Measurements from ENCODE around the gene FSTL4. TPM values are rescaled to one million over a fixed set of nuclear protein-coding genes. Genes with fewer than 3 reads are reported as not detected.

Gene FSTL4
- total RNA-seq, 2 donors from 2014 or later, result 4.5 to 10.1 TPM

- WGBS, result 93% methylated on average over 2 of the region's 2 CpGs
- Histone ChIP-seq H3K4me1 (replicated peaks) (peaks cover 8% of the 10 kb centered on the region), H3K36me3 (no peaks in the 10 kb centered on the region), H3K9me3 (no peaks in the 10 kb centered on the region), H3K4me3 (no peak overlapping the region), H3K27ac (no peak overlapping the region), H3K27me3 (replicated peaks; ENCODE audit: insufficient read depth) (no peaks in the 10 kb centered on the region)
- DNase-seq (ENCODE audit: low spot score), result no peak
- TF ChIP-seq POLR2AphosphoS5 (IDR thresholded peaks at IDR 0.05), result peak; percentile 8
- TF ChIP-seq CTCF (IDR thresholded peaks at IDR 0.05), result no peak
- intact Hi-C loops (cut with DNase I), result loop anchor here (10.0 kb wide), 1 partner anchor 492 kb away; no protein-coding TSS in a partner anchor
Observed at GRCh38 chr5:133606835-133607234, 5.5 kb downstream of the FSTL4 start.

GRCh38 chr5:133605323-133605722, 7.0 kb downstream of the FSTL4 start:
- intact Hi-C loops (cut with DNase I), result loop anchor here (10.0 kb wide), 1 partner anchor 491 kb away; no protein-coding TSS in a partner anchor
- DNase-seq (ENCODE audit: low spot score), result no peak
- TF ChIP-seq POLR2A (IDR thresholded peaks at IDR 0.05) (no peak), CTCF (IDR thresholded peaks at IDR 0.05) (no peak), POLR2AphosphoS5 (IDR thresholded peaks at IDR 0.05) (no peak)
- Histone ChIP-seq H3K9me3 (no peaks in the 10 kb centered on the region), H3K4me1 (replicated peaks) (no peaks in the 10 kb centered on the region), H3K27me3 (replicated peaks; ENCODE audit: insufficient read depth) (no peaks in the 10 kb centered on the region), H3K36me3 (no peaks in the 10 kb centered on the region), H3K27ac (no peak overlapping the region), H3K4me3 (no peak overlapping the region)

- intact Hi-C loops (cut with DNase I), result loop anchor here (10.0 kb wide), 1 partner anchor 489 kb away; no protein-coding TSS in a partner anchor
- H3K9me3 ChIP-seq, result no peaks in the 10 kb centered on the region
- H3K27ac ChIP-seq, result no peak overlapping the region
- no peak for TF ChIP-seq POLR2AphosphoS5 (IDR thresholded peaks at IDR 0.05)
- TF ChIP-seq CTCF (IDR thresholded peaks at IDR 0.05), result no peak
- TF ChIP-seq POLR2A (IDR thresholded peaks at IDR 0.05), result no peak
- 73% methylated on average over 6 of the region's 6 CpGs for WGBS
- no peak overlapping the region for H3K4me3 ChIP-seq
- no peaks in the 10 kb centered on the region for H3K36me3 ChIP-seq
- H3K27me3 ChIP-seq (replicated peaks; ENCODE audit: insufficient read depth), result no peaks in the 10 kb centered on the region
- H3K4me1 ChIP-seq (replicated peaks), result no peaks in the 10 kb centered on the region
- DNase-seq (ENCODE audit: low spot score), result no peak
Observed at GRCh38 chr5:133603711-133604110, 8.6 kb downstream of the FSTL4 start.

GRCh38 chr5:133602835-133603380, 9.4 kb downstream of the FSTL4 start:
- 22% methylated on average over 2 of the region's 2 CpGs for WGBS
- TF ChIP-seq POLR2AphosphoS5 (IDR thresholded peaks at IDR 0.05) (no peak), CTCF (IDR thresholded peaks at IDR 0.05) (no peak), POLR2A (IDR thresholded peaks at IDR 0.05) (no peak)
- no peaks in the 10 kb centered on the region for H3K27me3 ChIP-seq (replicated peaks; ENCODE audit: insufficient read depth)
- no peaks in the 10 kb centered on the region for H3K9me3 ChIP-seq
- no peak for DNase-seq (ENCODE audit: low spot score)
- no peaks in the 10 kb centered on the region for H3K4me1 ChIP-seq (replicated peaks)
- H3K36me3 ChIP-seq, result no peaks in the 10 kb centered on the region
- intact Hi-C loops (cut with DNase I), result loop anchor here (10.0 kb wide), 1 partner anchor 488 kb away; no protein-coding TSS in a partner anchor
- no peak overlapping the region for H3K27ac ChIP-seq
- H3K4me3 ChIP-seq, result no peak overlapping the region

GRCh38 chr5:133599600-133599999, 12.7 kb downstream of the FSTL4 start:
- intact Hi-C loops (cut with DNase I), result no loop called here
- H3K9me3 ChIP-seq, result no peaks in the 10 kb centered on the region
- TF ChIP-seq CTCF (IDR thresholded peaks at IDR 0.05) (no peak), POLR2A (IDR thresholded peaks at IDR 0.05) (no peak)
- H3K4me1 ChIP-seq (replicated peaks), result no peaks in the 10 kb centered on the region
- no peak for DNase-seq (ENCODE audit: low spot score)
- H3K36me3 ChIP-seq, result no peaks in the 10 kb centered on the region
- 77% methylated on average over 6 of the region's 6 CpGs for WGBS
- no peak overlapping the region for H3K4me3 ChIP-seq
- no peak overlapping the region for H3K27ac ChIP-seq
- H3K27me3 ChIP-seq (replicated peaks; ENCODE audit: insufficient read depth), result no peaks in the 10 kb centered on the region

All from prostate gland (tissue), 2 donors.